Measurements from ENCODE around the gene MRI1.
"Not testable (repeated sequence)": the region's sequence is repeated elsewhere in the genome, so short reads cannot be mapped to it uniquely, and the experiment has no call there.

Gene MRI1

GRCh38 chr19:13764101-13764807, at the start of gene MRI1:
Gene MRI1, plus strand, starts transcription at chr19:13764522. Its CDS starts 67 bp downstream, at chr19:13764589.
- DNase-seq, result peak; percentile 81

- DNase-seq, result no peak
Observed at GRCh38 chr19:13717194-13717643, 47.1 kb upstream of the MRI1 start.

GRCh38 chr19:13718733-13719132, 45.6 kb upstream of the MRI1 start:
- DNase-seq, result no peak

GRCh38 chr19:13722146-13722545, 42.2 kb upstream of the MRI1 start:
- no peak for DNase-seq

GRCh38 chr19:13723206-13723605, 41.1 kb upstream of the MRI1 start:
- no peak for DNase-seq

GRCh38 chr19:13726323-13726722, 38.0 kb upstream of the MRI1 start:
- no peak for DNase-seq

- no peak for DNase-seq
Observed at GRCh38 chr19:13727798-13728197, 36.5 kb upstream of the MRI1 start.

GRCh38 chr19:13729859-13730258, 34.5 kb upstream of the MRI1 start:
- no peak for DNase-seq

- DNase-seq, result peak; percentile 97
Observed at GRCh38 chr19:13731147-13731964, 33.0 kb upstream of the MRI1 start.

- DNase-seq, result no peak
Observed at GRCh38 chr19:13732337-13732736, 32.0 kb upstream of the MRI1 start.

- no peak for DNase-seq
Observed at GRCh38 chr19:13734751-13735150, 29.6 kb upstream of the MRI1 start.

GRCh38 chr19:13738073-13738472, 26.2 kb upstream of the MRI1 start:
- no peak for DNase-seq

GRCh38 chr19:13741893-13742292, 22.4 kb upstream of the MRI1 start:
- DNase-seq, result no peak

GRCh38 chr19:13742756-13743155, 21.6 kb upstream of the MRI1 start:
- DNase-seq, result no peak

GRCh38 chr19:13744174-13744573, 20.1 kb upstream of the MRI1 start:
- DNase-seq, result no peak

- DNase-seq, result no peak
Observed at GRCh38 chr19:13747098-13747453, 17.2 kb upstream of the MRI1 start.

- DNase-seq, result peak; percentile 26
Observed at GRCh38 chr19:13748169-13748828, 16.0 kb upstream of the MRI1 start.

GRCh38 chr19:13751436-13751835, 12.9 kb upstream of the MRI1 start:
- no peak for DNase-seq

- not testable (repeated sequence) for DNase-seq
Observed at GRCh38 chr19:13753622-13754021, 10.7 kb upstream of the MRI1 start.

- DNase-seq, result no peak
Observed at GRCh38 chr19:13756210-13756609, 8.1 kb upstream of the MRI1 start.

- DNase-seq, result no peak
Observed at GRCh38 chr19:13757805-13758772, 6.2 kb upstream of the MRI1 start.

GRCh38 chr19:13758795-13759194, 5.5 kb upstream of the MRI1 start:
- no peak for DNase-seq

GRCh38 chr19:13761423-13761822, 2.9 kb upstream of the MRI1 start:
- DNase-seq, result no peak
